RWPE1 (cell line): ENCODE data around the gene MPZL3.

Experiments
- CTCF ChIA-PET: fragments of 350-600 bp; sonication (Branson Sonifier 250); formaldehyde crosslinking; extraction: SDS; loops from one replicate; lab custom pipeline; 2021; lab: Yijun Ruan, JAX
- POLR2A ChIA-PET: fragments of 400-600 bp; formaldehyde crosslinking; extraction: SDS; loops from one replicate; lab custom pipeline; 2020; ENCODE audit warnings: antibody characterized with exemption; ENCODE audit not compliant: low non-redundant PET; lab: Yijun Ruan, JAX
- DNase-seq: peaks from one replicate; pipeline ENCODE4 v3.0.0; 2012; ENCODE audit warnings: low spot score
- H3K27ac ChIP-seq: fragments of 450-650 bp; 2 replicates; pipeline ENCODE4 v1.5.1; 2017
- CTCF ChIP-seq: fragments of 450-650 bp; conservative IDR thresholded peaks from 2 replicates; pipeline ENCODE4 v1.5.1; 2017; ENCODE audit warnings: low read depth, mild to moderate bottlenecking

Gene MPZL3

GRCh38 chr11:118233377-118233776 is 18.8 kb downstream of the MPZL3 start:
- POLR2A ChIA-PET: no interaction called here
- no peak overlapping the region for H3K27ac ChIP-seq
- CTCF ChIA-PET: no interaction called here
- peak; percentile 23 for DNase-seq
- no peak for TF ChIP-seq CTCF

GRCh38 chr11:118232659-118233058 is 19.5 kb downstream of the MPZL3 start:
- DNase-seq: no peak
- H3K27ac ChIP-seq: no peak overlapping the region
- ChIA-PET POLR2A (no interaction called here), CTCF (no interaction called here)
- no peak for TF ChIP-seq CTCF

GRCh38 chr11:118231461-118231860 is 20.7 kb downstream of the MPZL3 start:
- no peak overlapping the region for H3K27ac ChIP-seq
- ChIA-PET POLR2A (no interaction called here), CTCF (interaction anchor here (1.2 kb wide), 1 partner anchor 60 kb away, joined by 3 read pairs; no protein-coding TSS in a partner anchor)
- no peak for DNase-seq
- TF ChIP-seq CTCF: no peak

- no peak for DNase-seq
- H3K27ac ChIP-seq: no peak overlapping the region
- TF ChIP-seq CTCF: no peak
- ChIA-PET CTCF (no interaction called here), POLR2A (no interaction called here)
These were observed 22.1 kb downstream of the MPZL3 start for GRCh38 chr11:118230088-118230487.

- CTCF ChIA-PET: no interaction called here
- POLR2A ChIA-PET: no interaction called here
- TF ChIP-seq CTCF: no peak
- H3K27ac ChIP-seq: no peak overlapping the region
- no peak for DNase-seq
These were observed 22.8 kb downstream of the MPZL3 start for GRCh38 chr11:118229274-118229847.

GRCh38 chr11:118227865-118228785 is 24.0 kb downstream of the MPZL3 start:
- no peak for DNase-seq
- H3K27ac ChIP-seq: no peak overlapping the region
- no peak for TF ChIP-seq CTCF
- ChIA-PET CTCF (no interaction called here), POLR2A (no interaction called here)
